ENCODE measurements around the gene TARS3. TPM values are rescaled to one million over a fixed set of nuclear protein-coding genes. Genes with fewer than 3 reads are reported as not detected.

TARS3 gene
- polyA plus RNA-seq, 2 of the 4 experiments (the other 2 are of a cell fraction), result 6.7 to 9.5 TPM

DNA sequence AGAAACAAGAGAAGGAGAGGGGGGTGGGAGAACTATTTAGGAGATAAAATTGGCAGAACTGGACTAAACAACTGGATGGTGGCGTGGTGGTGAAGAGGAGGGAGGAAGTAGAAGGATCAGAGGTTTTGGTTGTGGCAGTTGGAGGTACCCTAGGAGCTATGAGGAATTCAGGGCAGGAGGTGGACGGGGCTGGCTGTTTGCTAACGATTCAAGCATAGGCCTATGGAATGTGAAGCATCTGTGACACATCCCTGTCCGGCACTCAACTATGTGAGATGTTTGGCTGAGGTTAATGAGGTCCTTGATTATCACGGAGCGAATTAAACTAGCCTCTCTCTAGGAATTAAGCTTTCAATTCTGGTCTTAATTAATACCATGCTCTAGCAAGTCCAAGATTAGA lies 13.5 kb downstream of the TARS3 start (continued):
- TF ChIP-seq HOXB5 (CRISPR knock-in tag; IDR thresholded peaks at IDR 0.05) (no peak), JUNB (IDR thresholded peaks at IDR 0.05) (no peak)

DNA sequence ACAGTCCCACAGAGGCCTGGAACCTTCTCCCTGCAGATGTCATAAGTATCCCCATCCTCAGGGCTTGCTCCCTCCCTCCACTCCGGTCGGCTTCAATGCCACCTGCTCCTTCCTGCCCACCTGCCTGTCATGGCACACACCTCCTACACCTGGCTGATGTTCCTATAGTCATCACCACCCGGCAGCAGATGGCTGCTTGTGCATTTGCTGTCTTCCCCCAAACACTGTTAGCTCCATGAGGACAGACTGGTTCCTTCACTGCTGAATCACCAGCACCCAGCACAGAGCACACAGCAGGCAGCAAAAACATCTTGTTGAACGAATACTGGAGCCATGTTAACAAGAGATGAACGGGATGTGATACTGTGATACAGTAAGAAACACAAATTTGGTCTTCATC lies 14.8 kb downstream of the TARS3 start:
- H3K27ac ChIP-seq, result no peak overlapping the region
- no peak for FAIRE-seq
- no peak for DNase-seq (ENCODE audit: low read depth in 1 of 2, low spot score in 1 of 2)
- TF ChIP-seq POLR2A (IDR thresholded peaks at IDR 0.05; ENCODE audit: low read length) (no peak), SREBF2 (IDR thresholded peaks at IDR 0.05) (no peak), RFX5 (IDR thresholded peaks at IDR 0.05) (no peak), SMC3 (IDR thresholded peaks at IDR 0.05) (no peak)
- TF ChIP-seq, protein P1, sequence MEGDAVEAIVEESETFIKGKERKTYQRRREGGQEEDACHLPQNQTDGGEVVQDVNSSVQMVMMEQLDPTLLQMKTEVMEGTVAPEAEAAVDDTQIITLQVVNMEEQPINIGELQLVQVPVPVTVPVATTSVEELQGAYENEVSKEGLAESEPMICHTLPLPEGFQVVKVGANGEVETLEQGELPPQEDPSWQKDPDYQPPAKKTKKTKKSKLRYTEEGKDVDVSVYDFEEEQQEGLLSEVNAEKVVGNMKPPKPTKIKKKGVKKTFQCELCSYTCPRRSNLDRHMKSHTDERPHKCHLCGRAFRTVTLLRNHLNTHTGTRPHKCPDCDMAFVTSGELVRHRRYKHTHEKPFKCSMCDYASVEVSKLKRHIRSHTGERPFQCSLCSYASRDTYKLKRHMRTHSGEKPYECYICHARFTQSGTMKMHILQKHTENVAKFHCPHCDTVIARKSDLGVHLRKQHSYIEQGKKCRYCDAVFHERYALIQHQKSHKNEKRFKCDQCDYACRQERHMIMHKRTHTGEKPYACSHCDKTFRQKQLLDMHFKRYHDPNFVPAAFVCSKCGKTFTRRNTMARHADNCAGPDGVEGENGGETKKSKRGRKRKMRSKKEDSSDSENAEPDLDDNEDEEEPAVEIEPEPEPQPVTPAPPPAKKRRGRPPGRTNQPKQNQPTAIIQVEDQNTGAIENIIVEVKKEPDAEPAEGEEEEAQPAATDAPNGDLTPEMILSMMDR (IDR thresholded peaks at IDR 0.05), result no peak
- no peak overlapping the region for H3K4me3 ChIP-seq
- ATAC-seq, result no peak; a peak in 2 of 6 replicates
- CTCF ChIA-PET, result interaction anchor here (0.9 to 2.3 kb wide), 2 partner anchors 37 to 66 kb away, joined by 3 to 5 read pairs; no protein-coding TSS in a partner anchor
- no peak overlapping the region for H3K4me2 ChIP-seq
- WGBS (ENCODE audit: missing lambda C conversion rate), result 85% methylated on average over 5 of the region's 5 CpGs
- peaks cover 9% of the 10 kb centered on the region for H3K4me1 ChIP-seq
- POLR2A ChIA-PET, result no interaction called here
- H3K9me3 ChIP-seq, result no peaks in the 10 kb centered on the region

DNA sequence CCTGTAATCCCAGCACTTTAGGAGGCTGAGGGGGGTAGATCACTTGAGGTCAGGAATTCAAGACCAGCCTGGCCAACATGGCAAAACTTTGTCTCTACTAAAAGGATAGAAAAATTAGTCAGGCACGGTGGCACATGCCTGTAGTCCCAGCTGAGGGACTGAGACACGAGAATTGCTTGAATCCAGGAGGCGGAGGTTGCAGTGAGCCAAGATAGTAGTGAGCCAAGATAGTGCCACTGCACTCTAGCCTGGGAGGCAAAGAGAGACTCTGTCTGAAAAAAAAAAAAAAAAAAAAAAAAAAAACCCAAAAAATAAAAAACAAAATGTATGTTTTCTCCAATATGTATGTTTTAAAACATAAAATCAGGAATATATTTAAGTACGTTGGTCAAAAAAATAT lies 16.3 kb downstream of the TARS3 start:
- Histone ChIP-seq H3K4me1 (peaks cover 9% of the 10 kb centered on the region), H3K4me3 (no peak overlapping the region), H3K27ac (no peak overlapping the region), H3K9me3 (no peaks in the 10 kb centered on the region), H3K4me2 (no peak overlapping the region)
- no peak for DNase-seq (ENCODE audit: low read depth in 1 of 2, low spot score in 1 of 2)
- ChIA-PET CTCF (no interaction called here), POLR2A (no interaction called here)
- TF ChIP-seq, protein P2, sequence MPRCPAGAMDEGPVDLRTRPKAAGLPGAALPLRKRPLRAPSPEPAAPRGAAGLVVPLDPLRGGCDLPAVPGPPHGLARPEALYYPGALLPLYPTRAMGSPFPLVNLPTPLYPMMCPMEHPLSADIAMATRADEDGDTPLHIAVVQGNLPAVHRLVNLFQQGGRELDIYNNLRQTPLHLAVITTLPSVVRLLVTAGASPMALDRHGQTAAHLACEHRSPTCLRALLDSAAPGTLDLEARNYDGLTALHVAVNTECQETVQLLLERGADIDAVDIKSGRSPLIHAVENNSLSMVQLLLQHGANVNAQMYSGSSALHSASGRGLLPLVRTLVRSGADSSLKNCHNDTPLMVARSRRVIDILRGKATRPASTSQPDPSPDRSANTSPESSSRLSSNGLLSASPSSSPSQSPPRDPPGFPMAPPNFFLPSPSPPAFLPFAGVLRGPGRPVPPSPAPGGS (IDR thresholded peaks at IDR 0.05), result no peak
- TF ChIP-seq MAZ (IDR thresholded peaks at IDR 0.05; ENCODE audit: borderline replicate concordance, low read depth, low read length) (no peak), FOSB (CRISPR knock-in tag; IDR thresholded peaks at IDR 0.05) (no peak), TFCP2L1 (CRISPR knock-in tag; IDR thresholded peaks at IDR 0.05) (no peak), NR3C1 (IDR thresholded peaks at IDR 0.05) (no peak), HOXA7 (CRISPR knock-in tag; IDR thresholded peaks at IDR 0.05) (no peak), BHLHE40 (IDR thresholded peaks at IDR 0.05; ENCODE audit: low read depth, low read length) (no peak), MYC (IDR thresholded peaks at IDR 0.05; ENCODE audit: borderline replicate concordance, low read length) (no peak), CHD2 (IDR thresholded peaks at IDR 0.05; ENCODE audit: low read length, partially characterized antibody) (no peak), EHMT2 (IDR thresholded peaks at IDR 0.05; ENCODE audit: low read depth) (no peak), SREBF2 (IDR thresholded peaks at IDR 0.05) (no peak), JUNB (IDR thresholded peaks at IDR 0.05) (no peak), RARB (CRISPR knock-in tag; IDR thresholded peaks at IDR 0.05) (no peak), RFX5 (IDR thresholded peaks at IDR 0.05) (no peak), PHF8 (IDR thresholded peaks at IDR 0.05; ENCODE audit: borderline replicate concordance, low read depth) (no peak), ZNF302 (CRISPR knock-in tag; IDR thresholded peaks at IDR 0.05) (no peak), JUN (IDR thresholded peaks at IDR 0.05) (no peak)
- TF ChIP-seq, protein P3, sequence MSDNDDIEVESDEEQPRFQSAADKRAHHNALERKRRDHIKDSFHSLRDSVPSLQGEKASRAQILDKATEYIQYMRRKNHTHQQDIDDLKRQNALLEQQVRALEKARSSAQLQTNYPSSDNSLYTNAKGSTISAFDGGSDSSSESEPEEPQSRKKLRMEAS (IDR thresholded peaks at IDR 0.05), result no peak
- TF ChIP-seq, protein P4, sequence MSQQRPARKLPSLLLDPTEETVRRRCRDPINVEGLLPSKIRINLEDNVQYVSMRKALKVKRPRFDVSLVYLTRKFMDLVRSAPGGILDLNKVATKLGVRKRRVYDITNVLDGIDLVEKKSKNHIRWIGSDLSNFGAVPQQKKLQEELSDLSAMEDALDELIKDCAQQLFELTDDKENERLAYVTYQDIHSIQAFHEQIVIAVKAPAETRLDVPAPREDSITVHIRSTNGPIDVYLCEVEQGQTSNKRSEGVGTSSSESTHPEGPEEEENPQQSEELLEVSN (IDR thresholded peaks at IDR 0.05; ENCODE audit: borderline replicate concordance, low read depth), result no peak
- TF ChIP-seq, protein P5, sequence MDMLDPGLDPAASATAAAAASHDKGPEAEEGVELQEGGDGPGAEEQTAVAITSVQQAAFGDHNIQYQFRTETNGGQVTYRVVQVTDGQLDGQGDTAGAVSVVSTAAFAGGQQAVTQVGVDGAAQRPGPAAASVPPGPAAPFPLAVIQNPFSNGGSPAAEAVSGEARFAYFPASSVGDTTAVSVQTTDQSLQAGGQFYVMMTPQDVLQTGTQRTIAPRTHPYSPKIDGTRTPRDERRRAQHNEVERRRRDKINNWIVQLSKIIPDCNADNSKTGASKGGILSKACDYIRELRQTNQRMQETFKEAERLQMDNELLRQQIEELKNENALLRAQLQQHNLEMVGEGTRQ (IDR thresholded peaks at IDR 0.05), result no peak
- no peak for ATAC-seq
- no peak for FAIRE-seq
- WGBS (ENCODE audit: missing lambda C conversion rate), result 77% methylated on average over 4 of the region's 4 CpGs

All from A549 (cell line).